GM12865 (cell line): Measurements from ENCODE around the gene NEXN.
A peak's percentile ranks its signal among the peaks of the same experiment; 100 is the strongest.
"Not testable (repeated sequence)": the region's sequence is repeated elsewhere in the genome, so short reads cannot be mapped to it uniquely, and the experiment has no call there.

Experiments
- DNase-seq: peaks from one replicate; pipeline ENCODE4 v3.0.0; 2010; ENCODE audit warnings: low read depth
- H3K4me3 ChIP-seq: 2 replicates; pipeline ENCODE4 v1.5.1; 2011; ENCODE audit warnings: mild to moderate bottlenecking, low read depth, low read length, control low read depth
- TF ChIP-seq, protein P1 (sequence below): IDR thresholded peaks from 2 replicates; pipeline ENCODE4 v1.5.1; 2011; ENCODE audit warnings: low read length, control low read depth, low read depth, inconsistent platforms; ENCODE audit not compliant: insufficient read depth; ENCODE audit errors: missing control alignments

Gene NEXN

GRCh38 chr1:77978969-77979876 is 90.8 kb downstream of the NEXN start, which contains the start of gene FUBP1:
TSS of gene FUBP1 (minus strand) at chr1:77979072. CDS start at chr1:77979004, 68 bp downstream.
- TF ChIP-seq, protein P1, sequence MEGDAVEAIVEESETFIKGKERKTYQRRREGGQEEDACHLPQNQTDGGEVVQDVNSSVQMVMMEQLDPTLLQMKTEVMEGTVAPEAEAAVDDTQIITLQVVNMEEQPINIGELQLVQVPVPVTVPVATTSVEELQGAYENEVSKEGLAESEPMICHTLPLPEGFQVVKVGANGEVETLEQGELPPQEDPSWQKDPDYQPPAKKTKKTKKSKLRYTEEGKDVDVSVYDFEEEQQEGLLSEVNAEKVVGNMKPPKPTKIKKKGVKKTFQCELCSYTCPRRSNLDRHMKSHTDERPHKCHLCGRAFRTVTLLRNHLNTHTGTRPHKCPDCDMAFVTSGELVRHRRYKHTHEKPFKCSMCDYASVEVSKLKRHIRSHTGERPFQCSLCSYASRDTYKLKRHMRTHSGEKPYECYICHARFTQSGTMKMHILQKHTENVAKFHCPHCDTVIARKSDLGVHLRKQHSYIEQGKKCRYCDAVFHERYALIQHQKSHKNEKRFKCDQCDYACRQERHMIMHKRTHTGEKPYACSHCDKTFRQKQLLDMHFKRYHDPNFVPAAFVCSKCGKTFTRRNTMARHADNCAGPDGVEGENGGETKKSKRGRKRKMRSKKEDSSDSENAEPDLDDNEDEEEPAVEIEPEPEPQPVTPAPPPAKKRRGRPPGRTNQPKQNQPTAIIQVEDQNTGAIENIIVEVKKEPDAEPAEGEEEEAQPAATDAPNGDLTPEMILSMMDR = peak; percentile 64

DNA sequence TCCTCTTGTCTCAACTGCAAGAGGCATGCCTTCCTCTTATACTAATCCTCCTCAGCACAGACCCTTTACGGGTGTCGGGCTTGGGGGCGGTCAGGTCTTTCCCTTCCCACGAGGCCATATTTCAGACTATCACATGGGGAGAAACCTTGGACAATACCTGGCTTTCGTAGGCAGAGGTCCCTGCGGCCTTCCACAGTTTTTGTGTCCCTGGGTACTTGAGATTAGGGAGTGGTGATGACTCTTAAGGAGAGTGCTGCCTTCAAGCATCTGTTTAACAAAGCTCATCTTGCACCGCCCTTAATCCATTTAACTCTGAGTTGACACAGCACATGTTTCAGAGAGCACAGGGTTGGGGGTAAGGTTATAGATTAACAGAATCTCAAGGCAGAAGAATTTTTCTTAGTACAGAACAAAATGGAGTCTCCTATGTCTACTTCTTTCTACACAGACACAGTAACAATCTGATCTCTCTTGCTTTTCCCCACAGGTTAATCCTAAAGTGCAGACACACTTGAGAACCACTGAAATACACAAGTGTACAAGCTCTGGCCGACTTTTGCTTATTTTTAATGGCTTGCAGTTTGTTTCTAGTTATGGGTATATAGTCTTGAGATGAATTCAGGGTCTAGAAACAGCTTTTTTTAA is 95.0 kb downstream of the NEXN start:
- H3K4me3 ChIP-seq, DNase-seq: not testable (repeated sequence)

More at GRCh38 chr1:77978969-77979876, 90.8 kb downstream of the NEXN start, which contains the start of gene FUBP1:
- H3K4me3 ChIP-seq = peak within 1 kb of the TSS; percentile 60
- peak; percentile 99 for DNase-seq

- no peak for DNase-seq
- H3K4me3 ChIP-seq = no peak overlapping the region
- TF ChIP-seq, protein P1 = no peak
These were observed 95.6 kb downstream of the NEXN start for GRCh38 chr1:77983997-77984355.

DNA sequence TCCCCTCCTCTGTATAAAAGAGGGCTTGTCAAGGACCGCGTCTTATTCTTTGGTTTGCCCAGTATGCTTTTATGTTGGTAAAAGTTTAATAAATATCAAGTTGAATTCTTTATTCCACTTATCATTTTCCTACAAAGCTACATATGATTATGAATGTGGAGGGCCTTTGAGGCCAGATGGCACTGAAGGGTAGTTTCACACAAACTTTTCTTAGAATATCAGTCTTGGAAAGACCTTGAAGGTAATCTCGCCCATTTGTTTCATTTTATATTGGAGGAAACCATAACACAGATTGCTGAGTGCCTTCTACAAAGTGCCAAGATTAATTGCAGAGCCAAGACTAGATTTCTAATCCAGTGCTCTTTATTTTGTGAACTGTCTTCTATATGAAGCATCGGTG is 96.2 kb downstream of the NEXN start:
- no peak overlapping the region for H3K4me3 ChIP-seq
- DNase-seq = no peak
- TF ChIP-seq, protein P1 = no peak

- DNase-seq = no peak
- TF ChIP-seq, protein P1 = no peak
- H3K4me3 ChIP-seq = no peak overlapping the region
These were observed 98.4 kb downstream of the NEXN start for GRCh38 chr1:77986810-77987209.

DNA sequence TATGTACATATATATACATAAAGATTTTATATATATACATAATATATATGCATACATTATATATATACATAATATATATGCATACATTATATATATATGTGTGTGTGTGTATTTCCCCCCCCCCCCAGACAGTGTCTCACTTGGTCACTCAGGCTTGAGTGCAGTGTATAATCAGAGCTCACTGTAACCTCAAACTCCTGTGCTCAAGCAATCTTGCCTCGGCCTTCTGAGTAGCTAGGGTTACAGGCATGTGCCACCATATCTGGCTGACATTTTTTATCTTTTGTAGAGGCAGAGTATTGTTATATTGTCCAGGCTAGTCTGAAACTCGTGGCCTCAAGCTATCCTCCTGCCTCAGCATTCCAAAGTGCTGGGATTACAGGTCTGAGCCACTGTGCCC is 99.5 kb downstream of the NEXN start:
- H3K4me3 ChIP-seq = no peak overlapping the region
- DNase-seq = no peak
- TF ChIP-seq, protein P1 = no peak

DNA sequence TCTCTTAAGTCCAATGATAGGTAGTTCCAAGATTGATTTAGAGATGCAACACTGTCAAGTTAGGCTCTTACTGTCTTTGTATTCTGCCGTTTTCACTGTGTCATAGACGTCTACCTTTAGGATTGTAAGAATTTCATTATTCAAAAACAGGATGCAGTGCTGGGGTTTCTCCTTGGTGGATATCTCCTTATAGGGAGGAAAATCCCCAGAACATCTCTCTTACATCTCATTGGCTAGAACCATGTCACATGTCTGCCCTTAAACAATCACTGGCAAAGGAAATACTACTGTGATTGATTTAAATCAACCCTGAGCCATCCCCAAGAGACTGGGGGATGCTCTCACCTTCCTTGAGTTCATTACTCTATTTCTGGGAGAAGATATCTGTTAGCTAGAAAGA is 101.3 kb downstream of the NEXN start:
- no peak overlapping the region for H3K4me3 ChIP-seq
- TF ChIP-seq, protein P1 = no peak
- DNase-seq = no peak
